ENCODE measurements around the gene STAP2. TPM values are rescaled to one million over a fixed set of nuclear protein-coding genes. Genes with fewer than 3 reads are reported as not detected.

Gene STAP2
- total and polyA plus RNA-seq, 2 donors (not counting 3 experiments of a cell fraction or from before 2014, with no cell fraction given): 12.2 to 21.7 TPM

GRCh38 chr19:4326837-4327251 is 11.8 kb downstream of the STAP2 start:
- Histone ChIP-seq H4K20me1 (replicated peaks; ENCODE audit: control insufficient read depth, extremely low read depth, insufficient read depth, low read length) (no peaks in the 10 kb centered on the region), H3K9me1 (replicated peaks; ENCODE audit: control insufficient read depth, extremely low read depth, insufficient read depth, low read length) (no peaks in the 10 kb centered on the region), H3K27ac (ENCODE audit: insufficient read depth, low read depth, low read length) (no peak overlapping the region), H3K4me3 (replicated peaks in 1 of 3; ENCODE audit: insufficient read depth in 1 of 3, low read depth in 1 of 3, low read length in 3 of 3) (no peak overlapping the region), H3K4me1 (ENCODE audit: control insufficient read depth, extremely low read depth, insufficient read depth, low read length) (peaks cover 3% of the 10 kb centered on the region), H3K36me3 (ENCODE audit: control insufficient read depth in 2 of 2, extremely low read depth in 1 of 2, insufficient read depth in 2 of 2, low read length in 2 of 2) (no peaks in the 10 kb centered on the region), H3K4me2 (ENCODE audit: insufficient read depth, low read length) (peak overlapping the region; percentile 50), H3K79me2 (ENCODE audit: control insufficient read depth, insufficient read depth, low read length) (no peaks in the 10 kb centered on the region), H3K27me3 (ENCODE audit: control insufficient read depth in 2 of 2, insufficient read depth in 2 of 2, low read length in 2 of 2) (no peaks in the 10 kb centered on the region), H2AFZ (ENCODE audit: low read depth, low read length) (peak overlapping the region; percentile 87), H3K9me3 (replicated peaks; ENCODE audit: control insufficient read depth, insufficient read depth, low read length) (no peaks in the 10 kb centered on the region), H3K9ac (replicated peaks; ENCODE audit: extremely low read depth, insufficient read depth, low read length) (no peak overlapping the region)
- no peak for TF ChIP-seq FOS (IDR thresholded peaks at IDR 0.05; ENCODE audit: borderline replicate concordance, insufficient read depth, low read length)
- no peak for TF ChIP-seq MAX (IDR thresholded peaks at IDR 0.05; ENCODE audit: insufficient read depth, insufficient read length)
- TF ChIP-seq POLR2A (IDR thresholded peaks at IDR 0.05; ENCODE audit: low read depth, low read length): no peak
- TF ChIP-seq MYC (IDR thresholded peaks at IDR 0.05; ENCODE audit: low read depth, low read length): no peak
- no peak for TF ChIP-seq EZH2 (IDR thresholded peaks at IDR 0.05; ENCODE audit: borderline replicate concordance, low read depth, low read length, severe bottlenecking)
- TF ChIP-seq POLR2AphosphoS5 (IDR thresholded peaks at IDR 0.05; ENCODE audit: insufficient read depth, low read depth, low read length): no peak
- no peak for TF ChIP-seq CTCF (IDR thresholded peaks at IDR 0.05; ENCODE audit: extremely low read depth in 1 of 2, insufficient read depth in 1 of 2, low read depth in 1 of 2, low read length in 2 of 2)
- no peak for TF ChIP-seq JUN (IDR thresholded peaks at IDR 0.05; ENCODE audit: borderline replicate concordance, insufficient read depth, insufficient read length, low read depth)
- TF ChIP-seq GATA2 (IDR thresholded peaks at IDR 0.05; ENCODE audit: insufficient read depth, insufficient read length, low read depth, low read length): no peak
- DNase-seq (ENCODE audit: low read depth, low spot score) (no peak), FAIRE-seq (no peak)
- dilution Hi-C loops (cut with MboI; ENCODE audit: extremely low pct_ligation_motif_present, low sequenced_read_pairs): no loop called here
- intact Hi-C loops (cut with micrococcal nuclease): no loop called here
- no TSS peak for BruUV-seq (replicated peaks)
- ChIA-PET CTCF (no interaction called here), POLR2A (no interaction called here)
